ENCODE results near the gene WASF1.

Gene WASF1

GRCh38 chr6:110179406-110180227 lies at the start of gene WASF1:
WASF1 (minus strand) TSS chr6:110179670; CDS start chr6:110127601, 52,069 bp downstream.
- peak; percentile 82 to 87 (median 84) for DNase-seq (ENCODE audit: low read depth in 3 of 3)

- DNase-seq (ENCODE audit: low read depth in 3 of 3): no peak
These were observed 46.8 kb upstream of the WASF1 start for GRCh38 chr6:110226261-110226660.

GRCh38 chr6:110221738-110222137 lies 42.3 kb upstream of the WASF1 start:
- DNase-seq (ENCODE audit: low read depth in 3 of 3): no peak

DNA sequence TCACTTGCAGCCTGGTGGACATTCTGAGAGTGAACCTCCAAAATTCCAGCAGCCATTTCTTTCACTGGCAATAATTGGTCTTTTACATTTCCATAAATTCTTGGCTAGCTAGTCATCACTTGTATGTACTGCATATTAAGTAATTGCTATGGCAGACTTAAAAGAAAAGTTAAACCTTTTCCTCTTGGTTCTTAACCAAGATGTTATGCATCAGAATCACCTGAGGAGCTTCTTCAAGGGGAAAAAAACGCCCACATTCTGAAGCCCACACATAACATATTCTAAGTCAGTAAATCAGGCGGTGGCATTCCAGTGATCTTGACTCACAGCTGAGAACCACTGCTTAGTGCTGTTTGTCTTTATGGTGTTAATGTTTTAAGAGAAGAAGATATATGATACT lies 37.8 kb upstream of the WASF1 start:
- DNase-seq (ENCODE audit: low read depth in 3 of 3): no peak

DNA sequence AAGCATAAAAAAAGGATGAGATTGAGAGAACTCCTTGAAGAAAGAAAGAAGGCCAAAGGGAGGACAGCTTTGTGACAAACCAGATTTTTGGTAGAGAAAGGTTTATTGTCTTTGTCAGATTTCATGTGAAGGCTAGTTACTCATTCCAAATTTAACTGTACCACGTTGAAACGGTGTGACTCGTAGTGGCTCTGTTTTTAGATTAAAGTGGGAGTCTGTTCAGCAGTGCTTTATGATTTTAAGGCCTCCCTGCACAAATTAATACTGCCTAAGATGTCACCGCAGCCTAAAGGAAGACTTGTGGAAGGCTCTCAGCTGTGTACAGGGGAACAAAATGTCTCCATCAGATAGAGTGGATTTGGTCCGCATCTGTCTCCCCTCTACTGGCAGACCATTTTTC lies 36.7 kb upstream of the WASF1 start:
- no peak for DNase-seq (ENCODE audit: low read depth in 3 of 3)

GRCh38 chr6:110214338-110214737 lies 34.9 kb upstream of the WASF1 start:
- DNase-seq (ENCODE audit: low read depth in 3 of 3): no peak

DNA sequence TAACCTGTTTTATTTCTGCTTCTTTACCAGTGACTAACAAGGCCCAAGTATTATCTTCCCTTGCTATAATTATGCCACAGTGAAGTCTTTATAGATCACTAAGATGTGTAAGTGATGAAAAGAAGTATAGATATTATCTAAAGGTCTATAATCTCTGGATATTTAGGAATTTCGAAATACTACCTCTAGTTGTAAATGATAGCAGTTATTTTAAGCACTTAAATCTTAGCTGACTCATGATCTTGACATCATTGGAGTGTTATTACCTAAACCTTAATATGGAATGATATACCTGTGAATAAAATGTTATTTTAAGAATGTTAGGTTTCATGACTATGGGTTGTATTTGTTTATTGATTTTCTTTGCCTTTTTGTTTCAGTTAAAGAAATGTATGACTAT lies 32.3 kb upstream of the WASF1 start:
- no peak for DNase-seq (ENCODE audit: low read depth in 3 of 3)

DNA sequence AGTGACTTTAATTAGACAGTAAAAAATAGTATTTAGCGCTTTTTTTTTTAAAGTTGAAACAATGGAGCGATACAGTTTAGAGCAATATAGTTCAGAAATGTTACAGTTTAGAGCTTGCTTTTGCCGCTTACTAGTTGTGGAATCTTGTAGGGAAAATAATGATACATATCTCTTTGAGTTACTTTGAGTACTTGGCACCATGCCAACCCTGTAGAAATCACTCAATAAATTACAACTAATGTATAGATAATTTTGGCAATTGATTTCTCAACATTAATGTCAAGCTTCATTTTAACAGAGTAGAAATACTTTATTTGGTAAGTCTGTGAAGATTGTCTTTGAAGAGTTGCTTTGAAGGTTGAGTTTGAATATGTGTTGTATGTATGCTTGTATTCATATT lies 28.2 kb upstream of the WASF1 start:
- DNase-seq (ENCODE audit: low read depth in 3 of 3): no peak

DNA sequence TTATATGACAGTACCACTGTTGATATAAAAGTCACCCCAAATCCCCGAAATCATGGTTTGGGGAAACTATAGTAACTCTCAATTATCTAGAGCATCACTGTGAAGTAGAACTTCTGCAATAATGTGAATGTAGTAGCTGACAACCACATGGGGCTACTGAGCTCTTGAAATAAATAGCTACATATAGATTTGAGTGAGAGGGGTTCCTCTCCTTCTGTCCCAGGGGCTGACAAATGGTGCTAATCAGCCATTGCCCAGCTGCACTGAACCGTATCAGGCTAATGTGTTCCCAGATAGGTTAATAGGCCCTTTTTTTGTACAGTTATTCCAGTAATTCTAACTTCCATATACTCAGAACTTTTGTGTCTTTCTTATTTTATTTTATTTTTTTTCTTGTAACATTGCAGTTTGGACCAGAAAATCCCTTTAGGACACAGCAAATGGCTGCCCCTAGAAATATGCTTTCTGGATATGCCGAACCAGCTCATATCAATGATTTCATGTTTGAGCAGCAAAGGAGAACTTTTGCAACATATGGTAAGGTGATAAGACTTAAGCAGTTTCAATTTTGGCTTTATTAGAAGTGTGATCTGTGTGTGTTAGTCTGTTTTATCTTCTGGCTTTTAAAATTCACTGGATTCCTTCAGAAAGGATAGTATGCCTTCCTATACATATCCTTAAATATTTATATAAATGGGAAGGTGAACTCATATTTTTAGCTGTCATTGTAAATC lies 21.8 kb upstream of the WASF1 start:
- DNase-seq (ENCODE audit: low read depth in 3 of 3): no peak

- DNase-seq (ENCODE audit: low read depth in 3 of 3): no peak
These were observed 19.1 kb upstream of the WASF1 start for GRCh38 chr6:110198561-110198960.

DNA sequence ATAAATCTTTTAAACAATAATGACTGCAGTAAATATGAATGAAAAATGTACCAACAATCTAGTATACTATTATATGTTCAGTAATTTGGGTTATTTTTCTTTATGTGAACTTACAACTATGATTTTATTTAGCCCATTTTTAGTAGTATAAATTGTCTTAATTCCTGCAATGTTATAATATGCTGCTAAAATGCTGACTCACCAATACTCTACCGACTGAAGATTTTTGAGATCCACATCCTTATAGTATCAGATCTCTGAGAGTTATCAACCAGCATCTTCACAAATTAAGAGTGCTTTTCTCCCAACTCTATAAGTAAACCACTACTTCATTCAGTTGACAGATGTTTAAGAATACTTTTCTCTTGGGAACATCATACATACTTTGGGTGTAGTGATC lies 17.4 kb upstream of the WASF1 start:
- DNase-seq (ENCODE audit: low read depth in 3 of 3): no peak

GRCh38 chr6:110195639-110196038 lies 16.2 kb upstream of the WASF1 start:
- no peak for DNase-seq (ENCODE audit: low read depth in 3 of 3)

DNA sequence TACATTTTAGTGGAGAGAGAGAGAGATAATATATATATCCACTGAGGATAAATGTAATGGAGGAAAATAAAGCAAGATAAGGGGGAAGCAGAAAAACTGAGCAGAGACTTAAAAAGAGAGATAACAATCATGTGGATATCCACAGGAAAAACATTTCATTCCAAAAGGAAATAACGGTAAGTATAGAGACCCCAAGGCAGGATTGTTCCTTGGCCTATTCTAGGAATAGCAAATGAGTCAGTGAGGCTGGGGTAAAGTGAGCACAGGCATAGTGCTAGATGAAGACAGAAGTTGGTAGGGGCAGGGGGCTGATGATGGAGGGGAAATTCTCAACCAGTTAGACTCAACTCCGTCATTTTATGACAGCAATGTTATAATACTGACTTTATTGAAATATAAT lies 12.0 kb upstream of the WASF1 start:
- no peak for DNase-seq (ENCODE audit: low read depth in 3 of 3)

GRCh38 chr6:110190726-110191125 lies 11.3 kb upstream of the WASF1 start:
- DNase-seq (ENCODE audit: low read depth in 3 of 3): no peak

DNA sequence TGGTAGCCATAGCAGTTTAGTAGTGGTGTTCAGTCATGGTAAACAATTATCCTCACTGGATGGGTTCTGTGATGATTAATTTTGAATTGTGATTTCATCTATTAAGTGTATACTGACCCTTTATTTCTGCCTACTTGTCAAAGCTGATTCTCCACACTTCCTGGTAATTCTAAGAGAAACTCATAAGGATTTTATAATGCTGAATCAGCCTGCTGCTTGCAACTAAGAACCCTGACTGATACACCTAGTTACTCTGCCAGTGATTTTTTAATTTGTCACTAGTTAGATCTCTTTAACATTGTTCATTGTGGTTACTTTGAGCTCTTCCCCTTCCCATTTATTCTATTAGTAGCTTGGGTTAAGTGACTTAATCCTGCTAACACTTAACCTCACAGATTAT lies 9.3 kb upstream of the WASF1 start:
- no peak for DNase-seq (ENCODE audit: low read depth in 3 of 3)

GRCh38 chr6:110185879-110186278 lies 6.4 kb upstream of the WASF1 start:
- DNase-seq (ENCODE audit: low read depth in 3 of 3): no peak

- no peak for DNase-seq (ENCODE audit: low read depth in 3 of 3)
These were observed 3.9 kb upstream of the WASF1 start for GRCh38 chr6:110183292-110183885.

DNA sequence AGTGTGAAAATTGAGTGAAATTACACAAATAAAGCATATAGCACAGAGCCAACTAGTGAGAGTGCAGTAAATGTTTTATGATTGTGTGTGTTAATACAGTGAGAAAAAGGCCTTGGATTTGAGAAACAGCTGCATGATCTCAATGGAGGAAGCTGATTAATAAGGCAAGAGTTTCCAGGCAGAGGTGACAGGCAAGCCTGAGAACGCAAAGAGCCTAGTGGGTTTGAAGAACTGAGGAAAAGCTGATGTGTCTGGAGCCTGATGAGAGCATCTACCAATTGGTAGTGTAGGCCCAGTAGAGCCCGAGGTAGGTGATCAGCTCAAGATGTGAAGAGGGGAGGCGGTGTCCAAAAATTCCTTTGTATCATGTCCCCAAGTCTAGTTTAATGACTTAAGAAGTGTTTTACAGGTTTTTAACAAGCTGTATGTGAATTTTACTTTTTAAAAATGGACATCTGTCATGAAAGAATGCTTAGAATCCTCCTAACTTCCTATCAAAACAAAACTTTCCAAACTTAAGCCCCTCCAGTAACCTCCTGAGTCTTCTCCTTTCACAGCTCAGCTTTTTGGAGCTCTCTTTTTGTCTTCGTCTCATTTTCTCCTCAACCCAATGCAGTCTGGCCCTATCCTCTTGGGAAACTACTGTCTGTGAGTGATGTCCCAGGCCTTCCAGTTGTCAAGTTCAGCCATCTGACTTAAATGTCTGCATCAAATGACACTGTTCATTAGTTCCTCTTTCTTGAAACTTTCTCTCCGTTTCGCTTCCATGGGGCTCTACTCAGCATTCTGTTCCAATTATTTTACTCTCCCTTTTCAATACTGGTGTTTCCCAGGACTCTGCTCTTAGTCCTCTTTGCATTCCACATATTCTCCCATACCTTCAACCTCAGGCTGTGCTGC lies 1.9 kb upstream of the WASF1 start:
- DNase-seq (ENCODE audit: low read depth in 3 of 3): no peak

GRCh38 chr6:110180228-110181008 lies 948 bp upstream of the WASF1 start, which contains the start of gene CDC40:
CDC40 (plus strand) TSS chr6:110180427; CDS start chr6:110180445, 18 bp downstream.
- DNase-seq (ENCODE audit: low read depth in 3 of 3): peak; percentile 21 to 34 (median 32)

DNA sequence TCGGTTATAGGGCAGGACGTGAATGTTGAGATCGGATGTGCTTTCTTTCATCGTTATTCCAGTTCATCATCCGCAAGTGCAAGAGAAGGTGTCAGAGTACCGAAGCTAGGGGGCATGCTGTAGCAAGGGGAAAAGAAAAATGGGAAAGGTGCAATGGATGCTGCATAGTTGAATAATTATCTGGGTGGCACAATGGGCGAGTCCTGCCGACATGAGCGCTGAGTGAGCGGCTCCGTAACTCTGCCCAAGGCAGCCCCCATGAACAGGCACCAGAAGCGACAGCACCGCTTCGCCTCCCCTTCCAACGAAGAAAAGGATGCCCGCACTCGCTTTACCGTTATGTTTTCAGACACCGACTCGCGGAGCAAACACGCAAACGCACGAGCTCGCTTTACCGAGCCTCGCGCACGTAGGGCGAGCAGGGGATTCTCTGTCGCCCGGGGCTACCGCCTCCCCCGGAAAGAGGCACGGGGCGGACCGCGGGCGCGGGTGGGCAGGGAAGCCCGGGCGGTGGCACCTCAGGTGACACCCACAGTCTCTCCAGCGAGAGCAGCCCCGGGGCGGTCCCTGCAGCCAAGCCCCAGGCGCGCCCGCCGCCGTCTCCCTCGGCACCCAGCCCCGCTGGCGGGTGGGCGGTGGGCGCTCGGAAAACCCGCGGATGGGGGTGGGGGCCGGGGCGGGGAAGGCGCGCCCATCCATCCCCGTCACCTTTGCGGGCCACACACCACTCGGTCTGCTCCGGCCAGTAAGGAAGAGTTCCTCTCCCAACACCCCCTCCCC lies 654 bp downstream of the WASF1 start:
- DNase-seq (ENCODE audit: low read depth in 3 of 3): peak; percentile 16 to 48 (median 23)
